GM12873 (cell line): ENCODE data around the gene STAB1.

ENCODE experiments used
- CTCF ChIP-seq: IDR thresholded peaks from 2 replicates; pipeline ENCODE4 v1.5.1; 2012; ENCODE audit warnings: low read depth, mild to moderate bottlenecking, moderate library complexity, low read length, control low read depth; ENCODE audit not compliant: insufficient read depth; ENCODE audit errors: missing control alignments

The STAB1 gene

GRCh38 chr3:52501046-52501445, 5.9 kb downstream of the STAB1 start:
- no peak for TF ChIP-seq CTCF

GRCh38 chr3:52502001-52502400, 6.9 kb downstream of the STAB1 start:
- TF ChIP-seq CTCF = no peak

DNA sequence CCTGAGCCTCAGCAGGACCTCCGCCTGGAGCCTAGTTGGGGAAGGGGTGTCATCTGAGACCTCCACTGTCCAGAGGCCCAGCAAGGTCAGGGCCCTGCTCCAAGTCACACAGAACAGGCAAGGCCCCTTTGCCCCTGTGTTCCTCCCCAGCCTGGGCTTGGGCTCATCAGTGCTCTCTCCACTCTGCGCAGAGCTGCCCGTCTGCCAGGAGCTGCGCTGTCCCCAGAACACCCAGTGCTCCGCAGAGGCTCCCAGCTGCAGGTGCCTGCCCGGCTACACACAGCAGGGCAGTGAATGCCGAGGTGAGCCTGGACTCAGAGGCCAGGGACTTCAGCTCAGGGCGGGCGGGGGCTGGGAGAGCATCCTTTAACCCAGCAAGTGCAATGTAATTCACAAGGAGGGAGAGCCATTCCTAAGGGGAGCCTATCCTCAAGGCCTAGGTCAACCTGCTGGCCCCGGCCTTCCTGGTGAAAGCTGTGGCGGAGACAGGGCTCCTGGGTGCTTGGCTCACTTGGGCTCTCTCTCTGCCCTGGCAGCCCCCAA, 7.7 kb downstream of the STAB1 start:
- no peak for TF ChIP-seq CTCF

DNA sequence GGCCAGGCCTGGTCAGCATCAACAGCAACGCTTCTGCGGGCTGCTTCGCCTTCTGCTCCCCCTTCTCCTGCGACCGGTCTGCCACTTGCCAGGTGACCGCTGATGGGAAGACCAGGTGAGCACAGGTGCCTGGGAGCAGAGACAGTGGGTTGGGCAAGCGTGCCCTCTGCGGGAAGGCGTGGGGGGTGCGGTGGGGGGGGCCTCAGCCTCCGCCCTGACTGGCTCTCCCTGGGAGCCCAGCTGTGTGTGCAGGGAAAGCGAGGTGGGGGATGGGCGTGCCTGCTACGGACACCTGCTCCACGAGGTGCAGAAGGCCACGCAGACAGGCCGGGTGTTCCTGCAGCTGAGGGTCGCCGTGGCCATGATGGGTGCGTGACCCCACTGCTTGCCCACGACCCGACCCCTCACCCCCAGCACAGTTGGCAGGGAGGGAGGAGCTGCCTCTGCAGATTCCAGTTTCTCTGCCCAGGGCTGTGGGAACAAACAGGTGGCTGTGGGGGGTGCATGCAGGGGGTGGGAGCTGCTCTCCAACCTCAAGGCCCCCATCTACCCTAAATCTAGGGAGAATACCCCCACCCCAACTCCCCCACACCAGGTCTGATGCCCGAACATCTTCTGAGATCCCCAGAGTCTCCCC, 8.8 kb downstream of the STAB1 start:
- TF ChIP-seq CTCF = no peak

- no peak for TF ChIP-seq CTCF
Measured at GRCh38 chr3:52504977-52505376, 9.8 kb downstream of the STAB1 start.

- TF ChIP-seq CTCF = no peak
Measured at GRCh38 chr3:52506266-52506966, 11.3 kb downstream of the STAB1 start.

GRCh38 chr3:52507359-52507758, 12.2 kb downstream of the STAB1 start:
- TF ChIP-seq CTCF = no peak
